OCI-LY1 (cell line): ENCODE data around the gene STON2.

ENCODE experiments used
- H2AFZ ChIP-seq: fragments of 200-600 bp; sonication (generic), shearing (Covaris generic); 2 replicates; pipeline ENCODE4 v1.6.0; 2014; ENCODE audit warnings: antibody characterized with exemption, mild to moderate bottlenecking, low read length
- H3F3A ChIP-seq: fragments of 200-600 bp; sonication (generic), shearing (Covaris generic); 2 replicates; pipeline ENCODE4 v1.6.0; 2014; ENCODE audit warnings: mild to moderate bottlenecking, antibody characterized with exemption, low read length, moderate library complexity; ENCODE audit not compliant: insufficient read depth
- H3K27ac ChIP-seq: fragments of 200-600 bp; sonication (generic); 2 replicates; pipeline ENCODE4 v1.5.1; 2014; ENCODE audit warnings: low read length, mixed run types, mild to moderate bottlenecking, low read depth; ENCODE audit not compliant: poor library complexity, severe bottlenecking
- H3K27me3 ChIP-seq: fragments of 200-600 bp; sonication (generic); 2 replicates; pipeline ENCODE4 v1.6.0; 2014; ENCODE audit warnings: antibody characterized with exemption, mild to moderate bottlenecking, low read length, moderate library complexity; ENCODE audit not compliant: insufficient read depth
- H3K36me3 ChIP-seq: fragments of 200-600 bp; sonication (generic); 2 replicates; pipeline ENCODE4 v1.6.1; 2014; ENCODE audit warnings: mild to moderate bottlenecking, antibody characterized with exemption, low read length, moderate library complexity, mixed read lengths; ENCODE audit not compliant: insufficient read depth
- H3K4me1 ChIP-seq: fragments of 200-600 bp; sonication (generic); 2 replicates; pipeline ENCODE4 v1.5.1; 2014; ENCODE audit warnings: mild to moderate bottlenecking, low read length, moderate library complexity; ENCODE audit not compliant: insufficient read depth, severe bottlenecking
- H3K4me2 ChIP-seq: fragments of 200-600 bp; sonication (generic), shearing (Covaris generic); 2 replicates; pipeline ENCODE4 v1.6.1; 2014; ENCODE audit warnings: low read length
- H3K4me3 ChIP-seq: fragments of 200-600 bp; sonication (generic); 2 replicates; pipeline ENCODE4 v1.5.1; 2014; ENCODE audit warnings: low read length, low read depth, mild to moderate bottlenecking, mixed read lengths; ENCODE audit not compliant: poor library complexity, severe bottlenecking
- H3K79me2 ChIP-seq: fragments of 200-600 bp; shearing (Covaris generic); 2 replicates; pipeline ENCODE4 v1.6.1; 2016; ENCODE audit warnings: mixed run types, low read length, mixed read lengths; ENCODE audit not compliant: insufficient read depth
- H3K9ac ChIP-seq: fragments of 200-600 bp; sonication (generic), shearing (Covaris generic); 2 replicates; pipeline ENCODE4 v1.6.1; 2014; ENCODE audit warnings: mild to moderate bottlenecking, low read length, mixed read lengths
- H3K9me2 ChIP-seq: fragments of 200-600 bp; sonication (generic), shearing (Covaris generic); 2 replicates; pipeline ENCODE4 v1.6.1; 2014; ENCODE audit warnings: low read depth, mild to moderate bottlenecking, low read length, mixed read lengths
- H3K9me3 ChIP-seq: fragments of 200-600 bp; shearing (Covaris generic); 2 replicates; pipeline ENCODE4 v1.6.1; 2014; ENCODE audit warnings: low read length, mixed read lengths
- H4K20me1 ChIP-seq: fragments of 200-600 bp; sonication (generic), shearing (Covaris generic); 2 replicates; pipeline ENCODE4 v1.6.0; 2016; ENCODE audit warnings: mild to moderate bottlenecking, low read length; ENCODE audit not compliant: insufficient read depth
- CTCF ChIP-seq: fragments of 200-600 bp; sonication (generic), shearing (Covaris generic); IDR thresholded peaks from 2 replicates; pipeline ENCODE4 v1.5.1; 2017; ENCODE audit warnings: mild to moderate bottlenecking, antibody characterized with exemption, low read length, moderate library complexity, mixed read lengths
- EZH2 ChIP-seq: fragments of 200-600 bp; sonication (generic), shearing (Covaris generic); IDR thresholded peaks from 2 replicates; pipeline ENCODE4 v1.8.0; 2017; ENCODE audit warnings: borderline replicate concordance, mixed run types, mild to moderate bottlenecking, antibody characterized with exemption, low read length, moderate library complexity, mixed read lengths

The STON2 gene

GRCh38 chr14:81392052-81392451 is 8.1 kb downstream of the STON2 start:
- Histone ChIP-seq H3K4me3 (no peak overlapping the region), H4K20me1 (no peaks in the 10 kb centered on the region), H3K36me3 (no peaks in the 10 kb centered on the region), H3K9me3 (no peaks in the 10 kb centered on the region), H2AFZ (no peak overlapping the region), H3K27ac (no peak overlapping the region), H3F3A (no peaks in the 10 kb centered on the region), H3K4me1 (no peaks in the 10 kb centered on the region), H3K9ac (no peak overlapping the region), H3K4me2 (no peak overlapping the region), H3K9me2 (no peaks in the 10 kb centered on the region), H3K79me2 (no peaks in the 10 kb centered on the region), H3K27me3 (no peaks in the 10 kb centered on the region)
- TF ChIP-seq EZH2 (no peak), CTCF (no peak)

DNA sequence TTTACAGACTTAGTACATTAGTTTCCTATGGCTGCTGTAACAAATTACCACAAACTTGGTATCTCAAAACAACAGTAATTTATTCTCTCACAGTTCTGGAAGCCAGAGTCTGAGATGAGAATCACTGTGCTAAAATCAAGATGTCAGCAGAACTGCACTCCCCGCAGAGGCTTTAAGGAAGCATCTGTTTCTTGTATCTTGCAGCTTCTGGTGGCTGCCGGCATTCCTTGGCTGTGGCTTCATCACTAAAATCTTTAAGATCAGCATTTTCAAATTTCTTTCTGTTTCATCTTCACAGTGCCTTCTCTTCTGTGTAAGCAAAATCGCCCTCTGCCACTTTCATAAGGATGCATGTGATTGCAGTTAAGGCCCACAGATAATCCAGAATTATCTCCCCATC is 9.4 kb downstream of the STON2 start:
- H3F3A ChIP-seq = no peaks in the 10 kb centered on the region
- no peaks in the 10 kb centered on the region for H4K20me1 ChIP-seq
- H3K9me3 ChIP-seq = no peaks in the 10 kb centered on the region
- no peaks in the 10 kb centered on the region for H3K27me3 ChIP-seq
- H3K9me2 ChIP-seq = no peaks in the 10 kb centered on the region
- H3K4me1 ChIP-seq = no peaks in the 10 kb centered on the region
- no peak overlapping the region for H3K4me2 ChIP-seq
- H3K27ac ChIP-seq = no peak overlapping the region
- no peak overlapping the region for H3K9ac ChIP-seq
- TF ChIP-seq CTCF (no peak), EZH2 (no peak)
- H3K79me2 ChIP-seq = no peaks in the 10 kb centered on the region
- no peak overlapping the region for H3K4me3 ChIP-seq
- H3K36me3 ChIP-seq = no peaks in the 10 kb centered on the region
- no peak overlapping the region for H2AFZ ChIP-seq

GRCh38 chr14:81388336-81388735 is 11.8 kb downstream of the STON2 start:
- no peak overlapping the region for H3K9ac ChIP-seq
- no peaks in the 10 kb centered on the region for H3K36me3 ChIP-seq
- H3K4me1 ChIP-seq = no peaks in the 10 kb centered on the region
- no peaks in the 10 kb centered on the region for H4K20me1 ChIP-seq
- H3F3A ChIP-seq = no peaks in the 10 kb centered on the region
- no peaks in the 10 kb centered on the region for H3K27me3 ChIP-seq
- no peaks in the 10 kb centered on the region for H3K79me2 ChIP-seq
- no peaks in the 10 kb centered on the region for H3K9me3 ChIP-seq
- no peaks in the 10 kb centered on the region for H3K9me2 ChIP-seq
- TF ChIP-seq CTCF (no peak), EZH2 (no peak)
- no peak overlapping the region for H3K4me2 ChIP-seq
- H2AFZ ChIP-seq = no peak overlapping the region
- H3K4me3 ChIP-seq = no peak overlapping the region
- H3K27ac ChIP-seq = no peak overlapping the region
